HUES48 (cell line): Measurements from ENCODE around the gene SLAMF9.

Experiments used
- H3K27ac ChIP-seq: one replicate; pipeline ENCODE4 v1.7.0; 2013; ENCODE audit warnings: low read depth, low read length, inconsistent platforms
- H3K27me3 ChIP-seq: 2 replicates; pipeline ENCODE4 v1.6.1; 2013; ENCODE audit warnings: mild to moderate bottlenecking, low read length; ENCODE audit not compliant: control insufficient read depth, insufficient read depth
- H3K36me3 ChIP-seq: 2 replicates; pipeline ENCODE4 v1.6.1; 2013; ENCODE audit warnings: low read length; ENCODE audit not compliant: control insufficient read depth, insufficient read depth
- H3K4me1 ChIP-seq: 2 replicates; pipeline ENCODE4 v1.6.1; 2013; ENCODE audit warnings: mild to moderate bottlenecking, low read length; ENCODE audit not compliant: control insufficient read depth, insufficient read depth
- H3K4me3 ChIP-seq: 2 replicates; pipeline ENCODE4 v1.5.1; 2013; ENCODE audit warnings: mild to moderate bottlenecking, low read depth, low read length
- H3K9ac ChIP-seq: 2 replicates; pipeline ENCODE4 v1.6.1; 2013; ENCODE audit warnings: mild to moderate bottlenecking, low read depth, low read length, moderate library complexity
- H3K9me3 ChIP-seq: 2 replicates; pipeline ENCODE4 v1.6.1; 2013; ENCODE audit warnings: low read length; ENCODE audit not compliant: control insufficient read depth, insufficient read depth

The SLAMF9 gene

DNA sequence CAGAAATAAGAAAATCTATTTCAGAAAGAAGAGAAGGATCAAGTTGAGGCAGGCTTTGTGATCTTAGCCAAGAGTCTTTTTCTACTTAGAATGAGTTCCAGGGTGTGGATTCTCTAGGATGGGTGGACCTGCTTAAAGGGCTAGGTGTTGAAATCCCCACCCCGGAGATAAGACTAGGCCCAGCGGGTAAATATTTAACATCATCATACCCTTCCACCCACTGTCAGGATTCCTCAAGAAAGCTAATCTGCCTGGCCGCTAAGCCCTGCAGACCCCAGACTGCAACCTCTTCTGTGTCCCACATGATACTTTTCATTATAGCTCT is 14.4 kb downstream of the SLAMF9 start:
- H3K4me1 ChIP-seq: peaks cover 21% of the 10 kb centered on the region

GRCh38 chr1:159938905-159939677 is 14.9 kb downstream of the SLAMF9 start:
- Histone ChIP-seq H3K27me3 (no peaks in the 10 kb centered on the region), H3K36me3 (peaks cover 28% of the 10 kb centered on the region; the same call in 1 of the 2 replicates), H3K4me1 (peaks cover 15% of the 10 kb centered on the region), H3K9me3 (no peaks in the 10 kb centered on the region), H3K9ac (no peak overlapping the region), H3K27ac (no peak overlapping the region), H3K4me3 (no peak overlapping the region)

More for the DNA sequence above, 14.4 kb downstream of the SLAMF9 start:
- Histone ChIP-seq H3K4me3 (no peak overlapping the region), H3K27me3 (no peaks in the 10 kb centered on the region), H3K9ac (no peak overlapping the region), H3K27ac (no peak overlapping the region), H3K9me3 (no peaks in the 10 kb centered on the region), H3K36me3 (peaks cover 22% of the 10 kb centered on the region; the same call in 1 of the 2 replicates)

- Histone ChIP-seq H3K9ac (no peak overlapping the region), H3K27me3 (no peaks in the 10 kb centered on the region), H3K36me3 (peaks cover 29% of the 10 kb centered on the region; the same call in 1 of the 2 replicates), H3K27ac (no peak overlapping the region), H3K4me1 (peaks cover 12% of the 10 kb centered on the region), H3K4me3 (no peak overlapping the region), H3K9me3 (no peaks in the 10 kb centered on the region)
These were observed 15.7 kb downstream of the SLAMF9 start for GRCh38 chr1:159938211-159938852.

GRCh38 chr1:159937054-159937750 is 16.8 kb downstream of the SLAMF9 start:
- H3K9ac ChIP-seq: no peak overlapping the region
- H3K9me3 ChIP-seq: no peaks in the 10 kb centered on the region
- no peaks in the 10 kb centered on the region for H3K27me3 ChIP-seq
- peaks cover 32% of the 10 kb centered on the region; the same call in 1 of the 2 replicates for H3K36me3 ChIP-seq
- H3K27ac ChIP-seq: no peak overlapping the region
- no peak overlapping the region for H3K4me3 ChIP-seq
- peaks cover 12% of the 10 kb centered on the region for H3K4me1 ChIP-seq

DNA sequence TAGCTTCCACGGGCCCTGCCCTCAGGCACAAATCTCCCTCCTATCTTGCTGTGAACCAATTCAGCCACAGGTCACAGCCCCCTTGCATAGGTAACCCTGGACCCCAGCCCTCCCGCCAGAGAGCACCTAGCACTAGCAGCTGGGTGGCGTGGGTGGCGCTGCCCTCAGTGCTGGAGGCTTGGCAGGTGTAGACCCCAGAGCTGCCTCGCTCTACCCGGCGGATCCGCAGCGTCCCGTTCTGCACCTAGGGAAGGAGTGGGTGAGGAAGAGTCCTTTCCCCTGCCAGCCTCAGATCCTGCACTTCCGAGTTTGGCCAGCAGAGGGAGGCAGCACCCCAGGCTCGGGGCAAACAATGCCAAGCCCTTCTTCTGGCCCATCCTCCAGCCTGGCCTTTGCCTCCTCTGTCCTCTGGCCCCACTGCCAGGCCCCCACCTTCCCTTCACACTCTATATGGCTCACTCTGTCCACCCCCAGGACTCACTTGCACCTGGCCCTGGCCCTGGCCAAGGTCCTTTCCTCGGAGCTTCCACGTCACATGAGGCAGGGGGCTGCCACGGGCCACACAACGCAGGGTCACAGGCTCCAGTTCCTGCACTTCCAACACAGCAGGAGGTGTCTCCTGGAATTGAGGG is 17.6 kb downstream of the SLAMF9 start:
- peaks cover 12% of the 10 kb centered on the region for H3K4me1 ChIP-seq
- no peaks in the 10 kb centered on the region for H3K9me3 ChIP-seq
- no peak overlapping the region for H3K4me3 ChIP-seq
- H3K36me3 ChIP-seq: peaks cover 38% of the 10 kb centered on the region; the same call in 1 of the 2 replicates
- H3K27me3 ChIP-seq: no peaks in the 10 kb centered on the region
- no peak overlapping the region for H3K27ac ChIP-seq
- H3K9ac ChIP-seq: no peak overlapping the region

GRCh38 chr1:159935719-159936272 is 18.2 kb downstream of the SLAMF9 start:
- H3K9ac ChIP-seq: no peak overlapping the region
- no peak overlapping the region for H3K4me3 ChIP-seq
- peaks cover 42% of the 10 kb centered on the region; the same call in 1 of the 2 replicates for H3K36me3 ChIP-seq
- H3K27me3 ChIP-seq: no peaks in the 10 kb centered on the region
- H3K27ac ChIP-seq: no peak overlapping the region
- H3K9me3 ChIP-seq: no peaks in the 10 kb centered on the region
- H3K4me1 ChIP-seq: peaks cover 12% of the 10 kb centered on the region

- no peaks in the 10 kb centered on the region for H3K9me3 ChIP-seq
- H3K27ac ChIP-seq: no peak overlapping the region
- H3K36me3 ChIP-seq: peaks cover 37% of the 10 kb centered on the region; the same call in 1 of the 2 replicates
- H3K4me1 ChIP-seq: peaks cover 12% of the 10 kb centered on the region
- H3K4me3 ChIP-seq: no peak overlapping the region
- H3K27me3 ChIP-seq: no peaks in the 10 kb centered on the region
- H3K9ac ChIP-seq: no peak overlapping the region
These were observed 18.7 kb downstream of the SLAMF9 start for GRCh38 chr1:159935305-159935704.

GRCh38 chr1:159934136-159935039 is 19.6 kb downstream of the SLAMF9 start:
- H3K27ac ChIP-seq: no peak overlapping the region
- H3K36me3 ChIP-seq: peaks cover 31% of the 10 kb centered on the region; the same call in 1 of the 2 replicates
- peaks cover 12% of the 10 kb centered on the region for H3K4me1 ChIP-seq
- no peak overlapping the region for H3K9ac ChIP-seq
- H3K9me3 ChIP-seq: no peaks in the 10 kb centered on the region
- H3K27me3 ChIP-seq: no peaks in the 10 kb centered on the region
- no peak overlapping the region for H3K4me3 ChIP-seq

GRCh38 chr1:159933347-159933746 is 20.7 kb downstream of the SLAMF9 start:
- Histone ChIP-seq H3K36me3 (peaks cover 39% of the 10 kb centered on the region), H3K4me1 (peaks cover 12% of the 10 kb centered on the region), H3K9me3 (no peaks in the 10 kb centered on the region), H3K27me3 (no peaks in the 10 kb centered on the region), H3K27ac (no peak overlapping the region), H3K4me3 (no peak overlapping the region), H3K9ac (no peak overlapping the region)
